RWPE1 (cell line): Measurements from ENCODE around the gene AIP.

Experiments used
- CTCF ChIA-PET: fragments of 350-600 bp; sonication (Branson Sonifier 250); formaldehyde crosslinking; extraction: SDS; loops from one replicate; lab custom pipeline; 2021; lab: Yijun Ruan, JAX
- POLR2A ChIA-PET: fragments of 400-600 bp; formaldehyde crosslinking; extraction: SDS; loops from one replicate; lab custom pipeline; 2020; ENCODE audit warnings: antibody characterized with exemption; ENCODE audit not compliant: low non-redundant PET; lab: Yijun Ruan, JAX
- DNase-seq: peaks from one replicate; pipeline ENCODE4 v3.0.0; 2012; ENCODE audit warnings: low spot score
- H3K27ac ChIP-seq: fragments of 450-650 bp; 2 replicates; pipeline ENCODE4 v1.5.1; 2017
- TF ChIP-seq, protein P1 (sequence below): fragments of 450-650 bp; conservative IDR thresholded peaks from 2 replicates; pipeline ENCODE4 v1.5.1; 2017; ENCODE audit warnings: low read depth, mild to moderate bottlenecking

AIP gene

GRCh38 chr11:67436459-67437081 lies 46.3 kb upstream of the AIP start:
- no peak for DNase-seq
- TF ChIP-seq, protein P1, sequence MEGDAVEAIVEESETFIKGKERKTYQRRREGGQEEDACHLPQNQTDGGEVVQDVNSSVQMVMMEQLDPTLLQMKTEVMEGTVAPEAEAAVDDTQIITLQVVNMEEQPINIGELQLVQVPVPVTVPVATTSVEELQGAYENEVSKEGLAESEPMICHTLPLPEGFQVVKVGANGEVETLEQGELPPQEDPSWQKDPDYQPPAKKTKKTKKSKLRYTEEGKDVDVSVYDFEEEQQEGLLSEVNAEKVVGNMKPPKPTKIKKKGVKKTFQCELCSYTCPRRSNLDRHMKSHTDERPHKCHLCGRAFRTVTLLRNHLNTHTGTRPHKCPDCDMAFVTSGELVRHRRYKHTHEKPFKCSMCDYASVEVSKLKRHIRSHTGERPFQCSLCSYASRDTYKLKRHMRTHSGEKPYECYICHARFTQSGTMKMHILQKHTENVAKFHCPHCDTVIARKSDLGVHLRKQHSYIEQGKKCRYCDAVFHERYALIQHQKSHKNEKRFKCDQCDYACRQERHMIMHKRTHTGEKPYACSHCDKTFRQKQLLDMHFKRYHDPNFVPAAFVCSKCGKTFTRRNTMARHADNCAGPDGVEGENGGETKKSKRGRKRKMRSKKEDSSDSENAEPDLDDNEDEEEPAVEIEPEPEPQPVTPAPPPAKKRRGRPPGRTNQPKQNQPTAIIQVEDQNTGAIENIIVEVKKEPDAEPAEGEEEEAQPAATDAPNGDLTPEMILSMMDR: no peak
- ChIA-PET POLR2A (interaction anchor here (0.7 kb wide), 1 partner anchor 36 kb away, joined by 3 read pairs; no protein-coding TSS in a partner anchor), CTCF (interaction anchor here (0.6 kb wide), 1 partner anchor 523 kb away, joined by 3 read pairs; no protein-coding TSS in a partner anchor)
- peak overlapping the region; percentile 87 for H3K27ac ChIP-seq

- TF ChIP-seq, protein P1: no peak
- no peak for DNase-seq
Observed at GRCh38 chr11:67437082-67437808, 45.6 kb upstream of the AIP start, which contains the start of gene PTPRCAP. Gene PTPRCAP (minus strand): TSS chr11:67437682. CDS start chr11:67437619, 63 bp downstream.

DNA sequence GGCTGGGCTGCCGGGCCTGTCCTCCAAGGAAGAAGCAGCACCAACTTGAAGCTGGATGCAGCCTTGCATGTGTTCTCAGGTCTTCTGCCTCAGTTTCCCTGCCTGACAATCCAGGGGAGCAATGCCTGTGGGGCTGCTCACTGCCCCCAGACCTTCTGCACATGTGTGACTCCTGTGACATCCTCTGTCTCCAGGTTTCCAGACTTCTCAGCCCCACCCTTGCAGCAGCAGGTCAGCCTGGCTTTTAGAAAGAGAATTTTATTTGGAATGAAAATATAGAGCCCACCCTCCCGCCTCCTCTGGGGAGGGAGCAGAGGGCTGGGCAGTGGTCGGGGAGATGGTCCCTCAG lies 45.0 kb upstream of the AIP start:
- CTCF ChIA-PET: interaction anchor here (0.7 to 1.2 kb wide), 2 partner anchors 19 to 68 kb away, joined by 3 to 4 read pairs; partner anchors contain the start of gene PITPNM1
- TF ChIP-seq, protein P1: no peak
- no peak for DNase-seq
- peak overlapping the region; percentile 87 for H3K27ac ChIP-seq
- POLR2A ChIA-PET: no interaction called here

More at GRCh38 chr11:67437082-67437808, 45.6 kb upstream of the AIP start, which contains the start of gene PTPRCAP:
- ChIA-PET POLR2A (interaction anchor here (0.7 kb wide), 1 partner anchor 36 kb away, joined by 3 read pairs; no protein-coding TSS in a partner anchor), CTCF (interaction anchor here (0.6 to 1.2 kb wide), 3 partner anchors 68 to 524 kb away, joined by 3 read pairs; partner anchors contain the start of gene PITPNM1)
- peak within 1 kb of the TSS; percentile 87 for H3K27ac ChIP-seq

- peak overlapping the region; percentile 87 for H3K27ac ChIP-seq
- POLR2A ChIA-PET: no interaction called here
- no peak for DNase-seq
- TF ChIP-seq, protein P1: no peak
- CTCF ChIA-PET: interaction anchor here (0.7 to 1.2 kb wide), 3 partner anchors 15 to 67 kb away, joined by 3 to 4 read pairs (median 3); partner anchors contain the start of gene PITPNM1
Observed at GRCh38 chr11:67438158-67438902, 44.5 kb upstream of the AIP start.

GRCh38 chr11:67439321-67440228 lies 43.3 kb upstream of the AIP start:
- ChIA-PET POLR2A (no interaction called here), CTCF (interaction anchor here (0.5 to 1.1 kb wide), 5 partner anchors 9 to 379 kb away, joined by 3 to 4 read pairs (median 4); partner anchors contain the start of gene TMEM134)
- peak overlapping the region; percentile 87 for H3K27ac ChIP-seq
- DNase-seq: no peak
- TF ChIP-seq, protein P1: no peak
